Testis (tissue), 5 donors: ENCODE results near the gene WNT2. TPM values are rescaled to one million over a fixed set of nuclear protein-coding genes. Genes with fewer than 3 reads are reported as not detected.

Experiments
- DNase-seq: peaks from one replicate; pipeline ENCODE4 v3.0.0-alpha.2; 2019
- H3K27ac ChIP-seq, 2 donors: fragments of 200-600 bp; sonication (generic); one replicate each; pipeline ENCODE4 v1.5.1; 2019
- H3K27me3 ChIP-seq: fragments of 200-600 bp; sonication (generic); one replicate; pipeline ENCODE4 v1.5.1; 2019
- H3K36me3 ChIP-seq: fragments of 200-600 bp; sonication (generic); one replicate; pipeline ENCODE4 v1.5.1; 2017; ENCODE audit warnings: low read depth; ENCODE audit errors: missing control alignments
- H3K4me1 ChIP-seq: fragments of 200-600 bp; sonication (generic); one replicate; pipeline ENCODE4 v1.5.1; 2019
- H3K4me3 ChIP-seq, 2 donors: fragments of 200-600 bp; sonication (generic); one replicate each; pipeline ENCODE4 v1.5.1; 2017 to 2019
- H3K9me3 ChIP-seq: fragments of 200-600 bp; sonication (generic); one replicate; pipeline ENCODE4 v1.5.1; 2017
- POLR2A ChIP-seq: fragments of 450-650 bp; IDR thresholded peaks from one replicate; pipeline ENCODE4 v1.6.1; 2017; ENCODE audit warnings: antibody characterized with exemption, mild to moderate bottlenecking, moderate library complexity
- WGBS, 2 donors: methylation state at CpG; one replicate each; pipeline ENCODE4 v1.1.5; 2018; 5-methylcytosine and 5-hydroxymethylcytosine counted together
- intact Hi-C: fragments of 100-400 bp; cut with DNase I; formaldehyde crosslinking; loops from one replicate; pipeline ENCODE4 v1.15.1; 2023; ENCODE audit warnings: low total_unique reads
- long read RNA-seq, 2 donors: transcript quantifications; one replicate each; lab custom pipeline, GENCODE V29; 2026
- polyA plus RNA-seq: library from polyadenylated mRNA; stranded (reverse); fragments of 350-450 nt; fragmentation: Illumina TruSeq; extraction: RNeasy Lipid Tissue Mini Kit (QIAGEN cat#74804); gene quantifications from one replicate; pipeline ENCODE4 v1.2.3, GENCODE V29; 2014; ENCODE audit warnings: low read depth, low replicate concordance; ENCODE audit not compliant: insufficient read depth
- total RNA-seq, 2 donors: library from RNA; depleted of rRNA; stranded (reverse); fragments of >200 nt; gene quantifications; one replicate each; pipeline ENCODE4 v1.2.3, GENCODE V29; 2016
- TF ChIP-seq, protein P1 (sequence below), 3 experiments: fragments of 450-650 bp in 2 of 3; fragments of 200-600 bp in 1 of 3; sonication (generic) in 1 of 3; IDR thresholded peaks; one replicate each; pipeline ENCODE4 v1.5.1; 2016 to 2019; ENCODE audit warnings: antibody characterized with exemption in 3 of 3, mild to moderate bottlenecking in 2 of 3, moderate library complexity in 1 of 3

WNT2 gene
- total RNA-seq (1 to 10 TPM; 1.3 to 2.7 TPM), polyA plus RNA-seq (6.5 TPM)
- long read RNA-seq, donor 1 = 0 reads
- long read RNA-seq, donor 2 = 0 reads

- Histone ChIP-seq H3K36me3 (no peaks in the 10 kb centered on the region), H3K27me3 (no peaks in the 10 kb centered on the region), H3K4me1 (peaks cover 11% of the 10 kb centered on the region), H3K27ac (no peak within 1 kb of the TSS), H3K4me3 (peak within 1 kb of the TSS; percentile 26 to 58), H3K9me3 (no peaks in the 10 kb centered on the region)
- TF ChIP-seq, protein P1, sequence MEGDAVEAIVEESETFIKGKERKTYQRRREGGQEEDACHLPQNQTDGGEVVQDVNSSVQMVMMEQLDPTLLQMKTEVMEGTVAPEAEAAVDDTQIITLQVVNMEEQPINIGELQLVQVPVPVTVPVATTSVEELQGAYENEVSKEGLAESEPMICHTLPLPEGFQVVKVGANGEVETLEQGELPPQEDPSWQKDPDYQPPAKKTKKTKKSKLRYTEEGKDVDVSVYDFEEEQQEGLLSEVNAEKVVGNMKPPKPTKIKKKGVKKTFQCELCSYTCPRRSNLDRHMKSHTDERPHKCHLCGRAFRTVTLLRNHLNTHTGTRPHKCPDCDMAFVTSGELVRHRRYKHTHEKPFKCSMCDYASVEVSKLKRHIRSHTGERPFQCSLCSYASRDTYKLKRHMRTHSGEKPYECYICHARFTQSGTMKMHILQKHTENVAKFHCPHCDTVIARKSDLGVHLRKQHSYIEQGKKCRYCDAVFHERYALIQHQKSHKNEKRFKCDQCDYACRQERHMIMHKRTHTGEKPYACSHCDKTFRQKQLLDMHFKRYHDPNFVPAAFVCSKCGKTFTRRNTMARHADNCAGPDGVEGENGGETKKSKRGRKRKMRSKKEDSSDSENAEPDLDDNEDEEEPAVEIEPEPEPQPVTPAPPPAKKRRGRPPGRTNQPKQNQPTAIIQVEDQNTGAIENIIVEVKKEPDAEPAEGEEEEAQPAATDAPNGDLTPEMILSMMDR (IDR thresholded peaks at IDR 0.05) = no peak
- TF ChIP-seq POLR2A = no peak
- DNase-seq = no peak
- intact Hi-C loops = no loop called here
- WGBS, 2 donors = 0 to 2% methylated on average over 23 to 59 of the region's 60 CpGs
These were observed at the start of gene WNT2 for GRCh38 chr7:117322741-117323304. WNT2 (minus strand) TSS chr7:117323058; CDS start chr7:117322989, 69 bp downstream.

GRCh38 chr7:117372073-117372472 is 49.2 kb upstream of the WNT2 start:
- no peak overlapping the region for H3K27ac ChIP-seq
- intact Hi-C loops = no loop called here
- H3K27me3 ChIP-seq = no peaks in the 10 kb centered on the region
- no peak for DNase-seq
- no peaks in the 10 kb centered on the region for H3K4me1 ChIP-seq
- 86 to 89% methylated on average over 1 of the region's 1 CpG for WGBS, 2 donors
- TF ChIP-seq, protein P1 (IDR thresholded peaks at IDR 0.05) = no peak
- no peak for TF ChIP-seq POLR2A
- H3K9me3 ChIP-seq = no peaks in the 10 kb centered on the region
- no peak overlapping the region for H3K4me3 ChIP-seq
- no peaks in the 10 kb centered on the region for H3K36me3 ChIP-seq

DNA sequence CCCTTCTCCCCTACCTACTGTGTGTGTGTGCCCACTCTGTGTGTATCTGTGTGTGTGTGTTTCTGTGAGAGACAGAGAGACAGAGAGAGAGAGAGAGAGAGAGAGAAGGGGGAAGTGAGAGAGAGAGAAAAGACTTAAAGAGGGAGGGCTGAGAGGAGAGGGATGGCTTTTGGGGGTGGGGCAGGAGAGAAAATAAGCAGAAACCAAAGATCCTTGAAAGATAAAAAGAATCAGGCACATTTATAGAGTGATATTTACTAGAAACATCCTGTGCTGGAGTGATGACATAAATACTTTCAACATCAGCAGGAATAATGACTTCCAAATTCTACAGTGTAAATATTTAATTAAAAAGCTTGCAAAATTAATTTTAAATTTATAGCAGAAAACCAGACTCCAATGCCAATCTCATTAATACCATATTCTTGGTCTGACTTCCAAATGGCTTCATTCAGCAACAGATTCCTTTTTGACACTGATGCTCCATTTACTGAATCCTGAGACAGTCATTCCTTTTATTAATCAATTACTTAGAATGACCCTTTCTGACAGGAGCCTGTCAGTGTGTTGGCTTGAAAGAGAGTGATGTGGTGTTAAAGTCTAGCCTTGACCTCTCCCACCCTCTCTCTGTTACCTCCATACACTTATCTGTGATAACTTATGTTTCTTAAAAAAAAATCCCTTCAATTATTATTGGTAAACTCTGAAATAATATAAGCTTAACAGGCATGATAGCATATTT is 41.7 kb upstream of the WNT2 start:
- H3K27ac ChIP-seq = no peak overlapping the region
- H3K4me1 ChIP-seq = no peaks in the 10 kb centered on the region
- TF ChIP-seq, protein P1 (IDR thresholded peaks at IDR 0.05) = no peak
- TF ChIP-seq POLR2A = no peak
- no peaks in the 10 kb centered on the region for H3K9me3 ChIP-seq
- no peak overlapping the region for H3K4me3 ChIP-seq
- DNase-seq = no peak
- H3K27me3 ChIP-seq = no peaks in the 10 kb centered on the region
- intact Hi-C loops = no loop called here
- no peaks in the 10 kb centered on the region for H3K36me3 ChIP-seq

DNA sequence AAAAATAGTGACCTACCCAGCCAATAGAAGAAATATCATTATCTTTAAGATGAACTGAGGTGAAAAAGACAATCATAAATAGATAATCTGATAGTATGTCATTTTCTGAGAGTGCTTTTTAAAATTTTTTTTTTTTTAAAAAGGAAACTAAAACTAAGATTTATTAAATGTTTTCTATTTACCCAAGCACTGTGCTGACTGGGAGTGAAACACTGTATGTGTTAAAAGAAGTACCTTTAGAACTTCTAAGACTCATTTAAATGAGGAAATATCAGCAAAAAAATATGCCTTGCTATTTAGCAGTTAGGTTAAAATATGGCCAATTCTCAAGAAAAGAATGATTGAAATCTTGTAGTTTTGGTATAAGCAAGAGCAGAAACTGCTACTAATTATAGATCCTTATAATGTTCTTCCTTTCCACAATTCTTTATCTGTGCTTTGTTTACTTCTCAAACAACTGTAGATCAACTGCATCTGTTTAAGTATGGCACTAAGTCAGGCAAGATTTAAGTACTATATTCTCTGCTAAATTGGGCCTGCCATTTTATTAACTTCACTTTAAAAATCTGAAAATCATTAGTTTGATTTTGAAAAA is 39.5 kb upstream of the WNT2 start:
- Histone ChIP-seq H3K27me3 (no peaks in the 10 kb centered on the region), H3K27ac (no peak overlapping the region), H3K36me3 (no peaks in the 10 kb centered on the region), H3K9me3 (no peaks in the 10 kb centered on the region), H3K4me3 (no peak overlapping the region), H3K4me1 (no peaks in the 10 kb centered on the region)
- TF ChIP-seq POLR2A = no peak
- TF ChIP-seq, protein P1 (IDR thresholded peaks at IDR 0.05) = no peak
- intact Hi-C loops = no loop called here
- DNase-seq = no peak
